Astrocyte (in vitro differentiated cells and primary cell): ENCODE measurements around the gene PPP1R36.

Experiments used
- CTCF ChIP-seq: IDR thresholded peaks from 2 replicates; pipeline ENCODE4 v1.5.1; 2011; ENCODE audit warnings: low read depth, mild to moderate bottlenecking, inconsistent platforms, low read length, moderate library complexity; ENCODE audit not compliant: insufficient read depth
- EZH2 ChIP-seq: IDR thresholded peaks from 2 replicates; pipeline ENCODE4 v1.6.1; 2012; ENCODE audit warnings: mild to moderate bottlenecking, low read length, inconsistent platforms; ENCODE audit not compliant: insufficient read depth

GRCh38 chr14:64591809-64592208 is 42.0 kb downstream of the PPP1R36 start:
- no peak for TF ChIP-seq CTCF
- no peak for TF ChIP-seq EZH2
